B cell (primary cell): ENCODE measurements around the gene TBX4. TPM values are rescaled to one million over a fixed set of nuclear protein-coding genes. Genes with fewer than 3 reads are reported as not detected.

Experiments
- ATAC-seq: fragments of 200-7000 bp; cut with Tn5 transposase; one replicate; pipeline ENCODE4 v1.10.0; 2021; ENCODE audit warnings: low read depth, mild to moderate bottlenecking, moderate number of reproducible peaks, moderate library complexity
- CTCF ChIA-PET: fragments of 350-600 bp; sonication (Branson Sonifier 250); formaldehyde crosslinking; loops from one replicate; lab custom pipeline; 2021; ENCODE audit warnings: antibody characterized with exemption, inconsistent platforms; lab: Charles Lee
- POLR2A ChIA-PET: fragments of 350-600 bp; sonication (Branson Sonifier 250); formaldehyde crosslinking; loops from one replicate; lab custom pipeline; 2021; ENCODE audit warnings: antibody characterized with exemption; lab: Charles Lee
- DNase-seq: peaks from one replicate; pipeline ENCODE4 v3.0.0; 2013
- H2AFZ ChIP-seq: 2 replicates; pipeline ENCODE4 v1.6.1; 2012; ENCODE audit warnings: mild to moderate bottlenecking, low read depth, low read length; ENCODE audit not compliant: insufficient read depth, poor library complexity, severe bottlenecking
- H3K27ac ChIP-seq, 2 donors: 1 replicate in 1 of 2; 2 replicates in 1 of 2; pipeline ENCODE4 v1.5.1; 2012 to 2013; ENCODE audit warnings: low read length in 2 of 2, mild to moderate bottlenecking in 2 of 2, moderate library complexity in 1 of 2
- H3K27me3 ChIP-seq, 4 experiments: fragments of 200-600 bp in 1 of 4; sonication (generic) in 1 of 4; replicated peaks in 1 of 4; 1 replicate in 2 of 4; 2 replicates in 2 of 4; pipeline versions ENCODE4 v1.6.1 to v1.7.0; 2013 to 2016; ENCODE audit warnings: low read length in 3 of 4, mild to moderate bottlenecking in 2 of 4, mixed read lengths in 1 of 4, moderate library complexity in 1 of 4; ENCODE audit not compliant: insufficient read depth in 4 of 4, control insufficient read depth in 3 of 4; ENCODE audit errors: control extremely low read depth in 1 of 4
- H3K36me3 ChIP-seq, 2 experiments: replicated peaks in 1 of 2; 1 replicate in 1 of 2; 2 replicates in 1 of 2; pipeline versions ENCODE4 v1.6.1 to v1.7.1; 2013; ENCODE audit warnings: low read length in 1 of 2; ENCODE audit not compliant: insufficient read depth in 2 of 2, control insufficient read depth in 1 of 2; ENCODE audit errors: control extremely low read depth in 1 of 2, extremely low read depth in 1 of 2
- H3K4me1 ChIP-seq, 2 donors: fragments of 200-600 bp in 1 of 2; sonication (generic) in 1 of 2; 1 replicate in 1 of 2; 2 replicates in 1 of 2; pipeline versions ENCODE4 v1.5.1 to v1.6.1; 2013 to 2017; ENCODE audit warnings: low read length in 2 of 2; ENCODE audit not compliant: control insufficient read depth in 2 of 2, insufficient read depth in 2 of 2
- H3K4me2 ChIP-seq: replicated peaks from 2 replicates; pipeline ENCODE3; 2012; ENCODE audit warnings: mild to moderate bottlenecking, low read depth, low read length; ENCODE audit not compliant: poor library complexity, severe bottlenecking
- H3K4me3 ChIP-seq, 5 experiments: fragments of 200-600 bp in 1 of 5; sonication (generic) in 1 of 5; 1 replicate in 3 of 5; 2 replicates in 2 of 5; pipeline versions ENCODE4 v1.5.1 to v1.7.0; 2011 to 2016; ENCODE audit warnings: low read length in 4 of 5, mild to moderate bottlenecking in 4 of 5, low read depth in 2 of 5, control low read depth in 1 of 5, moderate library complexity in 1 of 5; ENCODE audit not compliant: insufficient read depth in 1 of 5; ENCODE audit errors: control extremely low read depth in 1 of 5, extremely low read depth in 1 of 5
- H3K79me2 ChIP-seq: fragments of 200-600 bp; sonication (generic); one replicate; pipeline ENCODE4 v1.6.0; 2016; ENCODE audit warnings: low read length; ENCODE audit not compliant: control insufficient read depth, insufficient read depth
- H3K9ac ChIP-seq: fragments of 200-600 bp; sonication (generic); 2 replicates; pipeline ENCODE4 v1.6.1; 2017; ENCODE audit warnings: mild to moderate bottlenecking, low read length, moderate library complexity
- H3K9me3 ChIP-seq, 3 donors: one replicate each; pipeline versions ENCODE4 v1.6.1 to v1.7.1; 2013; ENCODE audit warnings: low read length in 2 of 3; ENCODE audit not compliant: control insufficient read depth in 2 of 3, insufficient read depth in 1 of 3; ENCODE audit errors: control extremely low read depth in 1 of 3
- H4K20me1 ChIP-seq: 2 replicates; pipeline ENCODE4 v1.6.0; 2012; ENCODE audit warnings: mild to moderate bottlenecking, low read length; ENCODE audit not compliant: insufficient read depth, control insufficient read depth, poor library complexity, severe bottlenecking
- H3K27ac Mint-ChIP-seq: one replicate; pipeline ENCODE4 v1.8.0; 2021; ENCODE audit warnings: mixed read lengths
- H3K27me3 Mint-ChIP-seq: one replicate; pipeline ENCODE4 v1.8.0; 2021; ENCODE audit warnings: mixed read lengths
- H3K4me1 Mint-ChIP-seq: one replicate; pipeline ENCODE4 v1.8.0; 2021; ENCODE audit warnings: mixed read lengths
- H3K4me3 Mint-ChIP-seq: one replicate; pipeline ENCODE4 v1.8.0; 2021; ENCODE audit warnings: mixed read lengths
- H3K9me3 Mint-ChIP-seq: one replicate; pipeline ENCODE4 v1.8.0; 2022; ENCODE audit warnings: mixed read lengths; ENCODE audit not compliant: insufficient read depth
- EZH2 ChIP-seq: IDR thresholded peaks from 2 replicates; pipeline ENCODE4 v1.6.1; 2012; ENCODE audit warnings: borderline replicate concordance, low read depth, mild to moderate bottlenecking, moderate library complexity, low read length; ENCODE audit not compliant: insufficient read depth, poor library complexity, severe bottlenecking
- WGBS: methylation state at CpG from one replicate; pipeline ENCODE4 v1.1.5; 2013; ENCODE audit warnings: missing lambda C conversion rate; ENCODE audit not compliant: insufficient coverage; 5-methylcytosine and 5-hydroxymethylcytosine counted together
- intact Hi-C: fragments of 100-400 bp; cut with micrococcal nuclease; formaldehyde crosslinking; loops from one replicate; pipeline ENCODE4 v1.10.0; 2022
- polyA plus RNA-seq: library from polyadenylated mRNA; depleted of rRNA; stranded (reverse); fragments of >200 nt; gene quantifications from 2 replicates; pipeline ENCODE4 v1.2.3, GENCODE V29; 2012
- total RNA-seq, 2 donors: library from RNA; stranded (reverse); fragments of 120-200 nt in 1 of 2; gene quantifications; 1 replicate in 1 of 2; 2 replicates in 1 of 2; pipeline versions ENCODE4 v1.2.3 to v1.2.4, GENCODE V29; 2013 to 2022
- TF ChIP-seq, protein P1 (sequence below): fragments of 200-600 bp; IDR thresholded peaks from one replicate; pipeline ENCODE4 v1.8.0; 2022; ENCODE audit warnings: antibody characterized with exemption, mild to moderate bottlenecking

Gene TBX4
- total and polyA plus RNA-seq, 2 donors (not counting 1 experiment from before 2014, with no cell fraction given): not detected

DNA sequence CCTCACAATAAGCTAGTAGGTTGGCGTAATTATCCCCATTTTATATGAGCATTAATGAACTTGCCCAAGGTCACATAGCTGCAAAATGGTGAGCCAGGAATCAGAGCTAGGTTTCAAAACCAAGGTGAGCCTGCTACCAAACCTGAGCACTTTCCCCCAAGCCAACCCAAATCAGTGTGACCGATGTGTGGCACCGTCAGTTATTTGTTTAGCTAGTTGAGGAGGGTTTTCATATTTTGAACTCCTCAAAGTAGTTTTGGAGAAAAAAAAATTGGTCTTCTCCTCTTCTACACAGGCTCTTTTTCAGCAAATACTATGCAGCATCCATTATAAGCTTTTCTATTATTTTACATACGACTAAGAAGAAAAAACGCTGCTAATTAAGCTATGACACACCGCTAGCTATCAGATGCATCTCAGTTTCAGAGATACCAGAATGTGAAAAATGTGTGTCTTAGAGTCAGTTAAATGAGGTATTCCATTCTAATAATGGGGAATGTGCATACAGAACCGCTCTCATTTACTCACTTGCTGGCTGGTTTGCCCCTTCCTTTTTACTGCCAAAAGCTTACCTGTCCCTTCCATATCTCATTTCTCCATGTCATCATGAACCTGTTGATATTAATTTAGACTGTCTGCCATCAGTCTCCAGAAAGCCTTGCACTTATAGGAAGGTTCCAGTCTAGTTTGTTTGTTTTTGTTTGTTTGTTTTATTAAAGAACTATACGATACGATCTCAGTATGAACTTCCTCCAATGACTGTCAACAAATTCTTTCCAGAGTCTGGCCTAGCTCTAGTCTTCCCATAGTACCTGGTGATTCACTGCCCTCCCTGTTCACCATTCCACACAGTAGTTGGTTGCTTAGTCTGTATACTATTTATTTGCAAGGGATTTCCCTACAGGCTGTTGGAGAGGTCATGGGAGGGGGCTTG is 2.2 kb upstream of the TBX4 start:
- H3K27ac ChIP-seq: no peak overlapping the region
- ChIA-PET CTCF (no interaction called here), POLR2A (no interaction called here)
- no peak overlapping the region for H3K4me3 ChIP-seq
- H3K79me2 ChIP-seq: no peaks in the 10 kb centered on the region
- no peaks in the 10 kb centered on the region for H4K20me1 ChIP-seq
- intact Hi-C loops: no loop called here
- H2AFZ ChIP-seq: no peak overlapping the region
- H3K9me3 Mint-ChIP-seq: no peaks in the 10 kb centered on the region
- no peak overlapping the region for H3K27ac Mint-ChIP-seq
- H3K4me2 ChIP-seq: no peak overlapping the region
- no peaks in the 10 kb centered on the region for H3K36me3 ChIP-seq
- no CpG with 5 or more reads among the region's 9 CpGs for WGBS
- peaks cover 56% of the 10 kb centered on the region for H3K27me3 Mint-ChIP-seq
- peaks cover 19% of the 10 kb centered on the region for H3K4me1 Mint-ChIP-seq
- TF ChIP-seq, protein P1, sequence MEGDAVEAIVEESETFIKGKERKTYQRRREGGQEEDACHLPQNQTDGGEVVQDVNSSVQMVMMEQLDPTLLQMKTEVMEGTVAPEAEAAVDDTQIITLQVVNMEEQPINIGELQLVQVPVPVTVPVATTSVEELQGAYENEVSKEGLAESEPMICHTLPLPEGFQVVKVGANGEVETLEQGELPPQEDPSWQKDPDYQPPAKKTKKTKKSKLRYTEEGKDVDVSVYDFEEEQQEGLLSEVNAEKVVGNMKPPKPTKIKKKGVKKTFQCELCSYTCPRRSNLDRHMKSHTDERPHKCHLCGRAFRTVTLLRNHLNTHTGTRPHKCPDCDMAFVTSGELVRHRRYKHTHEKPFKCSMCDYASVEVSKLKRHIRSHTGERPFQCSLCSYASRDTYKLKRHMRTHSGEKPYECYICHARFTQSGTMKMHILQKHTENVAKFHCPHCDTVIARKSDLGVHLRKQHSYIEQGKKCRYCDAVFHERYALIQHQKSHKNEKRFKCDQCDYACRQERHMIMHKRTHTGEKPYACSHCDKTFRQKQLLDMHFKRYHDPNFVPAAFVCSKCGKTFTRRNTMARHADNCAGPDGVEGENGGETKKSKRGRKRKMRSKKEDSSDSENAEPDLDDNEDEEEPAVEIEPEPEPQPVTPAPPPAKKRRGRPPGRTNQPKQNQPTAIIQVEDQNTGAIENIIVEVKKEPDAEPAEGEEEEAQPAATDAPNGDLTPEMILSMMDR: no peak
- TF ChIP-seq EZH2: no peak
- DNase-seq (no peak), ATAC-seq (no peak)
- peaks cover 23 to 29% of the 10 kb centered on the region in 2 donors for H3K4me1 ChIP-seq
- no peak overlapping the region for H3K4me3 Mint-ChIP-seq
- no peak overlapping the region for H3K9ac ChIP-seq
- peaks cover 0 to 22% (median 0%) of the 10 kb centered on the region in 3 donors for H3K9me3 ChIP-seq
- H3K27me3 ChIP-seq: peaks cover 2 to 58% (median 47%) of the 10 kb centered on the region in 4 experiments
